ENCODE data around the gene PIGR. TPM values are rescaled to one million over a fixed set of nuclear protein-coding genes. Genes with fewer than 3 reads are reported as not detected.

The PIGR gene
- total and polyA plus RNA-seq, 9 donors: under 0.01 to 2.3 (median 0.05) TPM; not detected in 2

DNA sequence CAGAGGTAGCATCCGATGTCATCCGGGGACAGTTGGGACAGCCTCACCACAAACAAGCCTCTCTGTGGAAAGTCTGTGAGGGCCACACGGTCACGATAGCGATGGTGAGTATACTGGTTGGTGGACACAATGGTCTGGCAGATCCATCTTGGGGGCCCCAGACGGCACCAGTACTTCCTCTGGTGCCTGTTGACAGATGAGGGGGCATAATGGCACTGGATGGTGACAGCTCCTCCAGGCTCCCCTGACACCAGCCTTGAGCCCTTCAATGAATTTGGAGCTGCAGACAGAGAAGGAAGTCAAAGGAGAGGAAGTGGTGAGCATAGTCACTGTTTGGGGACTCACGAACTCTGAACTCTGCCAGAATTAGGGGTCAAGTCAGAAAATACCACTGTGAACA is 16.0 kb upstream of the PIGR start:
- DNase-seq: no peak
- Histone ChIP-seq H3K4me3 (ENCODE audit: low read length) (no peak overlapping the region), H3K27ac (ENCODE audit: low read length) (no peak overlapping the region), H3K27me3 (ENCODE audit: control insufficient read depth, insufficient read depth, low read length) (no peaks in the 10 kb centered on the region), H3K4me1 (ENCODE audit: control insufficient read depth, insufficient read depth, low read length) (no peaks in the 10 kb centered on the region), H3K36me3 (ENCODE audit: control insufficient read depth, insufficient read depth, low read length) (no peaks in the 10 kb centered on the region), H3K9me3 (replicated peaks; ENCODE audit: control insufficient read depth, low read depth, low read length) (no peaks in the 10 kb centered on the region)
- 83% methylated on average over 6 of the region's 7 CpGs for WGBS (ENCODE audit: insufficient coverage)

DNA sequence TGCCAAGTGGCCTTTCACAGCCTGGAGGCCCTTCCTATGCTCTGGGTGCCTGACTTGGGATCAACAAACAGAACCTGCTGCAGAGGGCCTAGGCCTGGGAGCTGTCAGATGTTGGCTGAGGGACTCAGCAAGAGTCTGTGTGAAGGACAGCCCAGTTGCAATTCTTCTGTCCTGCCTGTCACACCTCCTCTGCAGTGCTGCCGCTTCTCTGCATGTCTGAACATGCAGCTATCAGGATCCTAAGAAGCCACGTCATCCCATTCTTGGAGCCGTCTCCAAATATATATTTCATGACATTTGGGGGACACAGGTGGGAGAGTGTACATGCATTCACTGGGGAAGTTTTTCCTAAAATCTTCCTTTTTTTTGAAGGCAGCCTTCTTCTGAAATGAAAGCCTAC is 15.4 kb upstream of the PIGR start:
- WGBS (ENCODE audit: insufficient coverage): no CpG with 5 or more reads among the region's 3 CpGs
- no peak for DNase-seq
- Histone ChIP-seq H3K4me1 (ENCODE audit: control insufficient read depth, insufficient read depth, low read length) (no peaks in the 10 kb centered on the region), H3K27me3 (ENCODE audit: control insufficient read depth, insufficient read depth, low read length) (no peaks in the 10 kb centered on the region), H3K4me3 (ENCODE audit: low read length) (no peak overlapping the region), H3K36me3 (ENCODE audit: control insufficient read depth, insufficient read depth, low read length) (no peaks in the 10 kb centered on the region), H3K27ac (ENCODE audit: low read length) (no peak overlapping the region), H3K9me3 (replicated peaks; ENCODE audit: control insufficient read depth, low read depth, low read length) (no peaks in the 10 kb centered on the region)

DNA sequence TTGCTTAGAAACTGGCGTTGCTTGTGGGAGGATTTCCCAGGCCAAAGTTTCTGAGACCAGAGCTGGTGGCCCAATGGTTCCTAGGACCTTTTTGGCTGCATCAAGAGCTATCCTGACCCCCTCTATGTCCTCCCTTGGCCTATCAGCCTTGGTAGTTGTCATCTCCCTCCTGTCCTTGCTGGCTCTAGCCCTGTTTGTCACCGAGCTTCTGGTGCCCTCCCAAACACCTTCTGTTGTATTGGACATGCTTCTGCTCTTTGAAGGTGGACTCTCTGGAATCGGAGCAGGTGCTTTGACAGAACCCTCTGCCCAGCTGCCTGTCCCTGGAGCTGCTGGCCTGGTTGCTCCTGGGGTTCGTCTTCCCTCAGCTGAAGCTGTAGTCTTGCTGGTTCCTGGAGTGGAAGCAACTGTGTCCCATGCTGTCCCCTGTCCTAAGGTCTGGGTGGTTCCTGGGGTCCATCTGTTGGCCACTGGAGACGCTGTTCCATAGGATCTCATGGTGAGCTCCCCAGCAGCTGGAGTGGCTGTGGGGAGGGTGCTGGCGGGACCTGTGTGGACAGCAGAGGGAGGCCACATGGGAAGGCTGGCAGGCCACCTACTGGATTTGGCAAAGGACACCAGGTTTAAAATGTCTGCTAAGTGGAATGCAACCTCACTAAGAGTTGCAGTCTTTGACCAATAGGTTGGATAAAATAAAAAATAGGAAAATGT is 14.6 kb upstream of the PIGR start:
- peaks cover 4% of the 10 kb centered on the region for H3K4me1 ChIP-seq (ENCODE audit: control insufficient read depth, insufficient read depth, low read length)
- H3K27ac ChIP-seq (ENCODE audit: low read length): no peak overlapping the region
- H3K9me3 ChIP-seq (replicated peaks; ENCODE audit: control insufficient read depth, low read depth, low read length): no peaks in the 10 kb centered on the region
- no peak for DNase-seq
- no peak overlapping the region for H3K4me3 ChIP-seq (ENCODE audit: low read length)
- WGBS (ENCODE audit: insufficient coverage): 81% methylated on average over 6 of the region's 6 CpGs
- no peaks in the 10 kb centered on the region for H3K27me3 ChIP-seq (ENCODE audit: control insufficient read depth, insufficient read depth, low read length)
- no peaks in the 10 kb centered on the region for H3K36me3 ChIP-seq (ENCODE audit: control insufficient read depth, insufficient read depth, low read length)

- no peak overlapping the region for H3K4me3 ChIP-seq (ENCODE audit: low read length)
- H3K27ac ChIP-seq (ENCODE audit: low read length): no peak overlapping the region
- DNase-seq: no peak
- H3K4me1 ChIP-seq (ENCODE audit: control insufficient read depth, insufficient read depth, low read length): peaks cover 7% of the 10 kb centered on the region
- H3K36me3 ChIP-seq (ENCODE audit: control insufficient read depth, insufficient read depth, low read length): no peaks in the 10 kb centered on the region
- no CpG with 5 or more reads among the region's 2 CpGs for WGBS (ENCODE audit: insufficient coverage)
- no peaks in the 10 kb centered on the region for H3K27me3 ChIP-seq (ENCODE audit: control insufficient read depth, insufficient read depth, low read length)
- H3K9me3 ChIP-seq (replicated peaks; ENCODE audit: control insufficient read depth, low read depth, low read length): no peaks in the 10 kb centered on the region
Observed at GRCh38 chr1:206958144-206958543, 11.9 kb upstream of the PIGR start.

- H3K27ac ChIP-seq (ENCODE audit: low read length): no peak overlapping the region
- H3K4me3 ChIP-seq (ENCODE audit: low read length): no peak overlapping the region
- H3K4me1 ChIP-seq (ENCODE audit: control insufficient read depth, insufficient read depth, low read length): peaks cover 7% of the 10 kb centered on the region
- no peaks in the 10 kb centered on the region for H3K27me3 ChIP-seq (ENCODE audit: control insufficient read depth, insufficient read depth, low read length)
- WGBS (ENCODE audit: insufficient coverage): 68% methylated on average over 5 of the region's 5 CpGs
- H3K36me3 ChIP-seq (ENCODE audit: control insufficient read depth, insufficient read depth, low read length): no peaks in the 10 kb centered on the region
- no peaks in the 10 kb centered on the region for H3K9me3 ChIP-seq (replicated peaks; ENCODE audit: control insufficient read depth, low read depth, low read length)
- DNase-seq: no peak
Observed at GRCh38 chr1:206957639-206958038, 11.4 kb upstream of the PIGR start.

DNA sequence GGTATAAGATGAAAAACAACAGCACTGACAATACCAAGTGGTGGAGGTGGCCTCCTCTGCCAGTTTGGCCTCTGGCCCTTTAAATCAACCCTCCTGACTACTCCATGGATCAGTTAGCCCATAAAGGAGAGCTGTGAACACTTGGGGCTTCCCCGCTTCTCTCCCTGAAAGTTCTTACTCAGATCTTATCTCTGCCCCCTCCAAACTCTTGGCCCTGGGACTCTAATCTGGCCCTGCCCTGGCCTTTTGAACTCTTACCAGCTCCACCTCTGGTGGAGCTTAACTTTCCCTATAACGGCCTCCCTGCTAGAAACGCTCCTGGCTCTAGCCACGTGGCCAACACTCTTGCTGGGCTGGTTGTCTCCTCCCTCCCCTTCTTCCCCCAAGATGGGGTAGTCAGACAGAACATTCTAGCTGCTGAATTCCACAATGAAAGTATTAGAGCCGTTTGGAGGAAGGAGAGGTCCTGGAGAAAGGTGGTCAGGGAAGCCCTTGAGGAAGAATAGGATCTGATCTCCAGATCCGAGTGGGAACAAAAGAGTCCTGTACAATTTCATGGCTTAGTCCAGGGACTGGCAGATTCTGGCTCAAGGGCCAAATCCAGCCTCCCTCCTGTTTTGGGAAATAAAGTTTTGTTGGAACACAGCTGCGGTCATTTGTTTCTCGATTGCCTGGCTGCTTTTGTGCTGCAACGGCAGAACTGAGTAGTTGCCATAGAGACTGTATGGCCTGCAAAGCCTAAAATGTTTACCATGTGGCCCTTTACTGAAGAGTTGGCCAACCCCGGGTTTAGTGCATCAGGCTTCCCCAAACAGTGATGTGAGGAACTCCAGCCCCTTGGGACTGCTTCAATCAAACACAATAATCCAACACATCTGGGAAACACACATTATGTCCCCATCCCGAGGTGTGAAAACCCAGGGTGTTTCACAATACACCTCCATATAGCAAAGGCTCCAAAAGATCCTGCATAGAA is 9.5 kb upstream of the PIGR start:
- H3K27ac ChIP-seq (ENCODE audit: low read length): no peak overlapping the region
- no peak overlapping the region for H3K4me3 ChIP-seq (ENCODE audit: low read length)
- WGBS (ENCODE audit: insufficient coverage): 41% methylated on average over 7 of the region's 11 CpGs
- no peaks in the 10 kb centered on the region for H3K9me3 ChIP-seq (replicated peaks; ENCODE audit: control insufficient read depth, low read depth, low read length)
- peak; percentile 70 for DNase-seq
- H3K4me1 ChIP-seq (ENCODE audit: control insufficient read depth, insufficient read depth, low read length): peaks cover 7% of the 10 kb centered on the region
- H3K36me3 ChIP-seq (ENCODE audit: control insufficient read depth, insufficient read depth, low read length): no peaks in the 10 kb centered on the region
- H3K27me3 ChIP-seq (ENCODE audit: control insufficient read depth, insufficient read depth, low read length): no peaks in the 10 kb centered on the region

GRCh38 chr1:206954459-206955342 is 8.4 kb upstream of the PIGR start:
- Histone ChIP-seq H3K9me3 (replicated peaks; ENCODE audit: control insufficient read depth, low read depth, low read length) (no peaks in the 10 kb centered on the region), H3K4me3 (ENCODE audit: low read length) (no peak overlapping the region), H3K4me1 (ENCODE audit: control insufficient read depth, insufficient read depth, low read length) (peaks cover 7% of the 10 kb centered on the region), H3K36me3 (ENCODE audit: control insufficient read depth, insufficient read depth, low read length) (no peaks in the 10 kb centered on the region), H3K27ac (ENCODE audit: low read length) (no peak overlapping the region), H3K27me3 (ENCODE audit: control insufficient read depth, insufficient read depth, low read length) (no peaks in the 10 kb centered on the region)
- 76% methylated on average over 3 of the region's 10 CpGs for WGBS (ENCODE audit: insufficient coverage)
- DNase-seq: no peak

DNA sequence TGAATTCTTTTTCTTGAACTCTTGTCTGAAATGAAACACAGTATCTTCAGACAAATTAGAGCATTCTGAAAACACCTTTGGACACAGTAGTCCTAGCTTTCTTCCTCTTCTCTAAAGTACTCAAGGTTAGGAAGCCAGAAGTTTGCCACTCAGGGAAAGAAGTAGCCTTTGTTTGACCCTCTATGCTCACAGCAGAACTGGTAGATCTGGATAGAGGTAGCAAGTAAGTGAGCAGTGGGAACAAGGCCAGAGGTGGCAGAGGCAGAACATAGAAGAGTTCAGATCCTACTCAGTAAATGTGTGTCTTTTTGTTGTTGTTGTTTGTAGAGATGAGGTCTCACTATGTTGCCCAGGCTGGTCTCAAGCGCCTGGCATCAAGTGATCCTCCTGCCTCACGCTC is 7.4 kb upstream of the PIGR start:
- H3K27ac ChIP-seq (ENCODE audit: low read length): no peak overlapping the region
- WGBS (ENCODE audit: insufficient coverage): 93% methylated on average over 2 of the region's 2 CpGs
- no peaks in the 10 kb centered on the region for H3K36me3 ChIP-seq (ENCODE audit: control insufficient read depth, insufficient read depth, low read length)
- H3K9me3 ChIP-seq (replicated peaks; ENCODE audit: control insufficient read depth, low read depth, low read length): no peaks in the 10 kb centered on the region
- no peak for DNase-seq
- no peaks in the 10 kb centered on the region for H3K27me3 ChIP-seq (ENCODE audit: control insufficient read depth, insufficient read depth, low read length)
- H3K4me1 ChIP-seq (ENCODE audit: control insufficient read depth, insufficient read depth, low read length): peaks cover 7% of the 10 kb centered on the region
- no peak overlapping the region for H3K4me3 ChIP-seq (ENCODE audit: low read length)

DNA sequence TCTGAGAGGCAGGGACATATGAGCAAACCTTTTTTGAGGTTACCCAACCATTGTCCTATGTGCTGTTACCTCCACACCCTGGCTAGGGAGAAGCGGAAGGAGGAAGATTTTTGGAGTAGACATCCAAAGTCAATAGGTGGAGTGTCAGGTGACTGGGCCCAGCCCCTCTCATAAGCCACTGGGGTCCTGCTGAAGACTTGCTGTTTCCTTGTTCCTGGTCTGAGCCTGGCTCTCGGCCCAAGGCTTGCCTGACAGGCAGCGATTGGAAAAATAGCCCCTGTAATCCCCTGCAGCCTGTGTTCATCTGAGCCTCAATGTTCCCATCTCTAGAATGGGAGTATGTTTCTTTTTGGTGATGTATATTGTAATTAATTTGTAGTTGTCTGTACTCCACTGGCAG is 6.9 kb upstream of the PIGR start:
- no peaks in the 10 kb centered on the region for H3K9me3 ChIP-seq (replicated peaks; ENCODE audit: control insufficient read depth, low read depth, low read length)
- peaks cover 7% of the 10 kb centered on the region for H3K4me1 ChIP-seq (ENCODE audit: control insufficient read depth, insufficient read depth, low read length)
- DNase-seq: no peak
- no peaks in the 10 kb centered on the region for H3K36me3 ChIP-seq (ENCODE audit: control insufficient read depth, insufficient read depth, low read length)
- no CpG with 5 or more reads among the region's 3 CpGs for WGBS (ENCODE audit: insufficient coverage)
- no peaks in the 10 kb centered on the region for H3K27me3 ChIP-seq (ENCODE audit: control insufficient read depth, insufficient read depth, low read length)
- no peak overlapping the region for H3K27ac ChIP-seq (ENCODE audit: low read length)
- H3K4me3 ChIP-seq (ENCODE audit: low read length): no peak overlapping the region

DNA sequence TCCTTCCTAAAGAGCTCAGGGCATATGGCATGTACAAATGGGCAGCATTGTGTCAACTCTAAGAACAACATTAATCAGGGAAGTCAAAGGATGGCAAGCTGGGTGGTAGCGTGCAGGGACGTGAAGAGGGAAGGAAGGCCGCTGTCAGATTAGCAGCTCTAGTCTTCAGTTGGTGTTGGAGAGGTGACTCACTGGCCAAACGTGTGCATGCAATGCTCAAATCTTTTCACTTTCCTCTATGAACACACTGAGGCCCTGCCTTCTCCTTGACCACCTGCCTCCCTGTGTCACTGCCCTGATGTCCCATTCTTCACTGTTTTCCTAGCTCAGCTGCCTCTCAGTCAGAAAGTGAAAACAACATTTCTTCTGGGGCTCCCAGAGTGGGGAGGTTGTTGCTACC is 5.9 kb upstream of the PIGR start:
- H3K9me3 ChIP-seq (replicated peaks; ENCODE audit: control insufficient read depth, low read depth, low read length): no peaks in the 10 kb centered on the region
- no peak for DNase-seq
- H3K4me3 ChIP-seq (ENCODE audit: low read length): no peak overlapping the region
- no peaks in the 10 kb centered on the region for H3K27me3 ChIP-seq (ENCODE audit: control insufficient read depth, insufficient read depth, low read length)
- H3K36me3 ChIP-seq (ENCODE audit: control insufficient read depth, insufficient read depth, low read length): no peaks in the 10 kb centered on the region
- H3K27ac ChIP-seq (ENCODE audit: low read length): no peak overlapping the region
- peaks cover 7% of the 10 kb centered on the region for H3K4me1 ChIP-seq (ENCODE audit: control insufficient read depth, insufficient read depth, low read length)
- WGBS (ENCODE audit: insufficient coverage): no CpG with 5 or more reads among the region's 4 CpGs

Data from muscle of leg (tissue), 11 donors.